Cortex of kidney (tissue), 1 donor: Measurements from ENCODE around the gene ATRN.
"Not testable (repeated sequence)": the region's sequence is repeated elsewhere in the genome, so short reads cannot be mapped to it uniquely, and the experiment has no call there.

ENCODE experiments used
- DNase-seq: peaks from one replicate; lab custom pipeline; 2025; lab: John Stamatoyannopoulos, UW

Gene ATRN

DNA sequence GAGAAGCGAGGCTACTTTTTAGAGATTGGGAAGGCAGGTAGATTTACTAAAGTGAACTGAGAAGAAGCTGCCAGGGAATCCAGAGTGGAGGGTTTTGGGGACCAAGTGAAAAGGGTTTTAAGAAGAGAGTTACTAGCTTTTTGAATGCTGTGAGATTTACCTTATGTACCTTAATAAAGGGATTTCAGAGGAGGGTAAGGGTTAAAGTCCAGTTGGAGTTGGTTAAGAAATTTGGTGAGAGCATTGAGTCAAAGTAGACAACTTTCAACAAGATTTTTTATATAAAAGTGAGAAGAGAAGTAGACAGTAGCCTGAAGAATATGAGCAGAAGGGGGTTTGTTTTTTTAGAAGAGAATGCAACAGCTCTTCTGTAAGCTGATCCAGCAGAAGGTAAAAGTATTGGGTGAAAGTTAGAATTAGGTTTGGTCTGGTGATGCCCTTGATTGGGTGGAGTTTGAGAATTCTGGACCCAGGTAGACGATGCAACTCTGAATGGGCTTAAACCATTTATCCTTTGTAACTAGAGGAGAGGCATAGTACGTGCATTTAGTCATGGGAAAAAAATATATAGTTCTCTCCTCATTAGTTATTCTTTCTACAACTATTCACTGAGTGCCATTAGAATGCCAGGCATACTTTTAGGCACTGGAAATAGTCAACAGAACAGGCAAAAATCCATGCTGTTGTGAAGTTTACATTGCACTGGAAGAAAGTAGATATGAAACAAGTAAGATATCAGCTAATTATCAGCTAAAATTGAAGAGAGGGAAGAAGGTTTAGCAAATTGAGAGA, 44.8 kb downstream of the ATRN start:
- DNase-seq: no peak

DNA sequence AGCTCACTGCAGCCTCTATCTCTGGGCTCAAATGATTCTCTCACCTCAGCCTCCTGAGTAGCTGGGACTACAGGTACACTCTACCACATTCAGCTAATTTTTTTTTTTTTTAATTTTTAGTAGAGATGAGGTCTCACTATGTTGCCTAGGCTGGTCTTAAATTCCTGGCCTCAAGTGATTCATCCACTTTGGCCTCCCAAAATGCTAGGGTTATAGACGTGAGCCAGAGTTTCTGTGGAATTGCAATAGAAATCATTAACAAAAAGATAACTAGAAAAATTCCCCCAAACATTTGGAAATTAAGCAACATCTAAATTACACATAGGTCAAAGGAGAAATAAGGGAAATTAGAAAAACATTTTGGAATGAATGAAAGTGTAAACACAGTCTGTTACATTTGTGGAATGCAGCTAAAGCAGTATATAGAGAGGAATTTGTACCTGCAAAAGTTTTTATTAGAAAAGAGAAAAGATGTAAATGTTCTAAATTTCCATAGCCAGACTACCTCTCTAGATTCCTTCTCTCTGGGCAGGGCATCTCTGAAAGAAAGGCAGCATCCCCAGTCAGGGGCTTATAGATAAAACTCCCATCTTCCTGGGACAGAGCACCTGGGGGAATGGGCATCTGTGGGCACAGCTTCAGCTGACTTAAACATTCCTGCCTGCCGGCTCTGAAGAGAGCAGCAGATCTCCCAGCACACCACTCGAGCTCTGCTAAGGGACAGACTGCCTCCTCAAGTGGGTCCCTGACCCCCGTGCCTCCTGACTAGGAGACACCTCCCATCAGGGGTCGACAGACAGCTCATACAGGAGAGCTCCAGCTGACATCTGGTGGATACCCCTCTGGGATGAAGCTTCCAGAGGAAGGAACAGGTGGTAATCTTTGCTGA, 51.3 kb downstream of the ATRN start:
- DNase-seq: no peak

DNA sequence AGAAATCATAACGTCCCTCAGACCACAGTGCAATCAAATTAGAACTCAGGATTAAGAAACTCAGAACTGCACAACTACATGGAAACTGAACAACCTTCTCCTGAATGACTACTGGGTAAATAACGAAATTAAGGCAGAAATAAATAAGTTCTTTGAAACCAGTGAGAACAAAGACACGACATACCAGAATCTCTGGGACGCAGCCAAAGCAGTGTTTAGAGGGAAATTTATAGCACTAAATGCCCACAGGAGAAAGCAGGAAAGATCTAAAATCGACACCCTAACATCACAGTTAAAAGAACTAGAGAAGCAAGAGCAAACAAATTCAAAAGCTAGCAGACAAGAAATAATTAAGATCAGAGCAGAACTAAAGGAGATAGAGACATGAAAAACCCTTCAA, 53.9 kb downstream of the ATRN start:
- not testable (repeated sequence) for DNase-seq

DNA sequence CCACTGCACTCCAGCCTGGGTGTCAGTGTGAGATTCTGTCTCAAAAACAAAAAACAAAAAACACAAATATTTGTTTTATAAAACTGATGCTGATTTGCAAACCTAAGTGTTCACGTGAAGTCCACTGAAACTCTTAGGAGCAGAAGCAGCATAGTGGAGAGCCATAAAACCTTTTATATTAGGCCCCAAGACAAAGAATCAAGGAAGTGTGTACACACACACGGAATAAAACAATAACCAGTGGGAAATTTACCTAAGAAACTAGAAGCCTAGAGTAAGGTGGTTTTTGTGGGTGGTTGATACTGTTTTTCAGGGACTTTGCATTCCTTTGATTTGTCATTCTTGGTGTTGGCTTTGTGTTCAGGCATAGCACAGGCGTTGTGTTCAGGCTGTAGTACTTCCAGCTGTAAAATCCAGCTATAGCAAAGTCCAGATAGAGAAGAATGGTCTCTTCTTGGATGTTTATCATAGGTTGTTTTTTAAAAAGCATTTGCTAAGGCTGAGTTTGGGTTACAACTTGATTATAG, 61.3 kb downstream of the ATRN start:
- DNase-seq: no peak

DNA sequence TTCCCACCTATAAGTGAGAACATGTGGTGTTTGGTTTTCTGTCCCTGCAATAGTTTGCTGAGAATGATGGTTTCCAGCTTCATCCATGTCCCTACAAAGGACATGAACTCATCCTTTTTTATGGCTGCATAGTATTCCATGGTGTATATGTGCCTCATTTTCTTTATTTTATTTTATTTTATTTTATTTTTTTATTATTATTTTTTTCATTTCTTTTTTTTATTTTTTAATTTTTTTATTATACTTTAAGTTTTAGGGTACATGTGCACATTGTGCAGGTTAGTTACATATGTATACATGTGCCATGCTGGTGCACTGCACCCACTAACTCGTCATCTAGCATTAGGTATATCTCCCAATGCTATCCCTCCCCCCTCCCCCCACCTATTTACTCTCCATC, 66.9 kb downstream of the ATRN start:
- not testable (repeated sequence) for DNase-seq

DNA sequence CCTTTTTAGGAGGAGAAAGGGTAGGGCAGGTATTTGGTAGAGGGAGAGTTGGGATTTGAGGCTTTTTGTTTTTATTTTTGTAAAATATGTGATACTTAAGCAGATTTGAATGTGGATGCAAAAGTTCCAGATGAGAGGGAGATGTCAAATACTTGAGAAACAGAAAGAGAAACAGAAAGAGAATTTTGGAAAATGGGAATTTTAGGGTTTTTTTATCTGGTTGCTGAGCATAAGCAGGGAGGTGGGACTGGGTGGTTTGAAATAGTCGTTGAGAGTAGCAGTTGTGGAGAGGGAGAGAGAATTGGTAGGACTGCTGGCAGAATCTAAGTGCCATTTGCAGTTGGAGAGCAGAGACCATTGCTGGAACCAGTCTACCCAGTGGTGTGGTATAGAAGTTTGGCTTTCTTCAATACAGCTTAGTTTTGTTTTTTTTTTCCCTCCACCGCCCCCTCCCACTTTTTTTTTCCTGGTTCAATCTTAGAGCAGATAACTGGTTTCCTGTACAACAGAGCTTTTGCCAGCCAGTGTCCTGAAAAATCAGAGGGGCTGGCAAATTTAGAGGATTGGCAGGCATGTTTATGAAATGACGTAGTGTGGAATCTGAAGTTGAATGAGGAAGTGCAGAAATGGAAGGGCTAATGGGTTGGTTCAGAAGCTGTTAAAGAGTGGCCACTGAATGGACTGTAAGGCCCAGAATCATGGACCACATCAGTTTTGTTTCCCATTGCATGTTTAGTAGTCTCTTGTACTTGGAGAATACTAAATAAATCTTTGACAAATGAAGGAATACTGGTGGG, 68.7 kb downstream of the ATRN start:
- DNase-seq: no peak

DNA sequence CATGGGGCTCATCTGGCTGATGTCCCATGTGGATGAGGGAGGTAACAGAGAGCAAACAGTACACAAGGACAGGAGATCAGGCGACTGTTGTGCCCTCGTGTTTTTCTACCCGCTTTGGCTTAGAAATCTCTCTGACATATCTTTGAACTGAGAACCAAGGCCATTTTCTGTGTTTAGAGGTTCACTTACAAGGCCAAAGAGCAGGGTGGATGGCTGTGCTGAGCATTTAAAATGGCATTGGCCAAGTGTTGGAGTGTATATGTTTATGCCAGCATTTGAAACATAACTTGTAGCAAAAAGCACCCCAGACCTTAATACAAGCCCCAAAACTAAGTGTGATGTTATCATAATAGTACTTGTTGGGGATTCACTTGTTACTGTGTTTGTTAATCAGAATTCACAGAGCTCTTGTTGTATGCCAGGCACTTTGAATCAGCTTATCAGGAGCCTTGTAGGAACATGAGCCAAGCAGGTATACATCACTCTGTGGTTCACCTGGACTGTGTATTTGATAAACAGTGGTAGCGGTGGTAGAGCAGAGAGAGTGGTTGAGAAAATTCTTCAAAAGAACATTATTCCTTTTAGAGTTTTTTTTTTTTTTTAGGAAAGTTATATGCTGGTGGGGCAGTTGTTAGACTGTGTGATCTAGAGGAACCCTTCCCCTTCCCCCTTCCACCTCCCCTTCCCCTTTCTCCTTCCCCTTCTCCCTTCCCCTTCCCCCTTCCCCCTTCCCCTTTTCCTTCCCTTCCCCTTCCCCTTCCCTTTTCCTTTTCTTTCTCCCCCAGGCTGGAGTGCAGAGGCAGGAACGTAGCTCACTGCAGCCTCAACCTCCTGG, 71.3 kb downstream of the ATRN start:
- DNase-seq: no peak

DNA sequence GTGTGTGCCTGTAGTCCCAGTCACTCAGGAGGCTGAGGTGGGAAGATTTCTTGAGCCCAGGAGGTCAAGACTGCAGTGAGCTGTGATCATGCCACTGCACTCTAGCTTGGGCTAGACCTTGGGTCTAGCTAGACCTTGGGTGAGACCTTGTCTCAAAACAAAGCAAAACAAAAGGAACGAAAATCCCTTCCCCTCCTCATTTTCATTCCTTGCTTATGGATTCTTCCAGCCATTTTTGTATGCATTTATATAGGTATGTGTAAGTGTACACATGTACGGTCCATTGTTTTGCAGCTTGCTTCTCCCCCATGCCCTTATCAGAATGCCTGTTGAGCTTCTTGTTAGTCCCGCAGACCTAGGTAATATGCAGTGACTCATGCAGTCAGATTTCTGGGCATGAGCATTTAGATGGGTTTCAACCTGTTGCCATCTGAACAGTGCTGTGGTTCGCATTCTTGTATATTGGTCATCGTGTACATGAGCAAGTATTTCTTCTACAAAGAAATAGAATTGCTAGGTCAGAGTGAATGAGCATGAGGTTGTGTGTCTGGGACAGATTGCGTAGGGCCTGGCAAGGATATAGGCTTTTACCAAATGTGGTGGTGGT, 73.2 kb downstream of the ATRN start:
- no peak for DNase-seq

DNA sequence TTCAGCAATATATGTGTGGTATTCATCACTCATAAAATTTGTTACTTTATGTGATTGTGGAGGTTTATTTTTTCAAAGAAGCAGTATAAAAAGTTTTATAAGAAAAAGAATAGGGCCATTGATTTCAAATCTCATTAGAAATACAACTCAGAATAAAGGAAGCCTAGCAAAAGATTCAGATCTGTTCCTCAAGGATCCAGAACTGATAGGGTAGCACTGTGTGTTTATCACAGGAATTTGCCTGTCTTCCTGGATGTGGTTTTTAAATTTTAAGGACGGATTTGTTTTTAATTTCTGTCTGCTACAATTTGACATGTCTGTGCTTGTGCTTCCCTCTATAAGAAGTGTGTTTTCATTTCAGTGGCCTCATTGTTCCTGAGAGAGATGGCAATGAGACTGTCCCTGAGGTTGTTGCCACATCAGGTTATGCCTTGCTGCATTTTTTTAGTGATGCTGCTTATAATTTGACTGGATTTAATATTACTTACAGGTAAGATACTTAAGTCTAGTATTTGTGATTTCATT, 74.6 kb downstream of the ATRN start:
- no peak for DNase-seq

DNA sequence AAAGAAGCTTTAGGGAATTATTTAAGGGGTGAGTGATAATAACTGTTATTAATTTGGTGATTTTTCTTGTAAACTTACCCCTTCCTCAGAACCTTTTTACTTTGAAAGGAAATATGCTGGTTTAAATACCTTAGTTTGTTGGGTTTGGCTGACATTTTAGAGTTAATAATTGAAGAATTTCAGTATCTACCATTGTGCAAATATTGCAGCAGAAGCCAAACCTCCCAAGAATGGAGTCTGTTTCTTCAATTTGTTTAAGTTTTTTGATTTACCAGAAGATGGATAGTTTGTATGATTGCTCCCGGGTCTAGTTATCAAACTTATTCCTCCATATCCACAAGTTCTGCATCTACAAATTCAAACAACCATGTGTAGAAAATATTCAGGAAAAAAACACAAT, 77.1 kb downstream of the ATRN start:
- no peak for DNase-seq

DNA sequence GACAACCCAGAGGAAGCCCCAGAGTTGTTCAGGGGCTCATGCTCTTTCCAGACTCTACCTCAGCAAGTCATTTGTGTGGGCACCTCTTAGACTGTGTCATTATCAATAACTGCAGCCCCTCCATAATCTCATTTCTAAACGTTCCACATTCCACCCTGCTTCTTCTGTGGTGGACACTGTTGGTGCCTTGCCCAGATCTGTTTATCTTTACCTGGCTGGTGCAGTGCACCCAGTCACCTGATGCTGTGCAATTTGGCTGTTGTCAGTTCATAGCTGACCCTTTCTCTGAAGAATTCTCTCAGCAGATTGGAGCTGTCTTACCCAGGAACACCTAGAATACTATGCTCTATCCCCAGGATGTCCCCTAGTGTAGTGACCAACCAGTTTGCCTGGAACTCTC, 80.0 kb downstream of the ATRN start:
- no peak for DNase-seq

DNA sequence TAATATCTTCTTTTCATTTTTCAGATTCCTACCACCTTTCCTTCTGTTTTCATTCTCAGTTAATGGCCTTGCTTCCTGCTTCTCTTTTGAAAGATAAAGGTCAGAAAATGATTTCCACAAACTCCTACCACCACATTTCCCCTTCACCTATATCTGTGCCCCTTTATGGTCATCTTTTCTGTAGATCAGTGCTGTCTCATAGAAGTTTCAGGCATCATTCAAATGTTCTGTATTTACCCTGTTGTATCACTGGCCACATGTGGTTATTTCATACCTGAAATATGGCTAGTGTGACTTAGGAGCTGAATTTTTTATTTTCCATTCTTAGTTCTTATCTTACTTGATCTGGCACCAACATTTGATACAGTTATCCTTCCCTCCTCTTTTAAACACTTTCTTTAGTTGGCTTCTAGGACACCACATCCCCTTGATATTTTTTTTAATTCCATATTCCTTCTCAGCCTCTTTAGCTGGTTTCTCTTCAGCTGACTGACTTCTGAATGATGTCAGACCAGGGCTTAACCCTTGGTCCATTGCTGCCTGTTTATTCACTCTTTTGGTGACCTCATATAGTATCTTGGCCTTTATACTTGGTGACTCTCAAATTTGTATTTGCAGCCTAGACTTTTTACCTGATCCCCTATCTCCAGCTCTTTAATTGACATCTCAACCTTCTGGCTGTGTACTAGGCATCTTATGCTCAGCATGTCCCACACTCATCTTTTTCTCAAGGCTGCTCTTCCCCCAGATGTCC, 81.0 kb downstream of the ATRN start:
- no peak for DNase-seq

DNA sequence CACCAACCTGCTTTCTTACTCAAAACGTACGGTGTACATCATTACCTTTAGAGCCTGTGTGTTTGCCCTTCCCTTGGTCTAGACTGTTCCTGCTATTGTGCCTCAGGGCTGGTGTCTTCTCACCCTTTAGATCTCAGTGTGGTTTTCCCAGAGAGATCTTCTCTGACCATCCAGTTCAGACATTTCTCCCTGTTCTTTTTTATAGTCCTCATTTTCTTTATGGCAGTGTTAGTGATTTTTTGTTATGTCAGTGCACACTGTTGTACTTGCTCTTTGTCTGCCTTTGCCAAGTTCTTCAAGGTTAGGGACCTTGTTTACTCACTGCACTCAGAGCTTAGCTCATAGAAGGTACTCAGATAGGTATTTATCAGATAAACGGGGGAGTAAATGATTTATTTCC, 82.8 kb downstream of the ATRN start:
- DNase-seq: no peak

DNA sequence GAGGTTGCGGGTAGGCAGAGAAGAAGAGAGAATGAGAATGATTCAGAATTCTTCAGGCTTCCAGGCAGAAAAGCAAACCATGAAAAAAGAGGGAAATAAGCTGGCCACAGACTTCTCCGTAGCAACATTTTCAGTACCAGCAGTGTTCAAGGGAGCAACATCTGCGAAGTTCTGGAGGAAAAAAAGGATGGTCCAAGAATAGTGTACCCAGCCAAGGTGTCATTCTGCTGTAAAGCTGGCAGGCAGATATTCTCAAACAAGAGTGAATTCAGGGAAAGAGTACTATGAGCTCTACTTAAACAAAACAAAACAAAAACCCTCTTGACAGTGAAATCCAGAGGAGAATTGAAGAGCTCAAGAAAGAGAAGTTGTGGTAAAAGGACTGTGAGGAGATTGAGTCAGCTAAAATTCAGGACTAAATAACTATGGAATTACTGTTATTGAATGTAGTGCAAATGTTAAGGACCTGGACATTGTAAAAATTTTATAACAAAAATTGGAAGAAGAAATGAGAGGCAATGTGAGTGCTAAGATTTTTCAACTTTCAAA, 86.5 kb downstream of the ATRN start:
- no peak for DNase-seq

DNA sequence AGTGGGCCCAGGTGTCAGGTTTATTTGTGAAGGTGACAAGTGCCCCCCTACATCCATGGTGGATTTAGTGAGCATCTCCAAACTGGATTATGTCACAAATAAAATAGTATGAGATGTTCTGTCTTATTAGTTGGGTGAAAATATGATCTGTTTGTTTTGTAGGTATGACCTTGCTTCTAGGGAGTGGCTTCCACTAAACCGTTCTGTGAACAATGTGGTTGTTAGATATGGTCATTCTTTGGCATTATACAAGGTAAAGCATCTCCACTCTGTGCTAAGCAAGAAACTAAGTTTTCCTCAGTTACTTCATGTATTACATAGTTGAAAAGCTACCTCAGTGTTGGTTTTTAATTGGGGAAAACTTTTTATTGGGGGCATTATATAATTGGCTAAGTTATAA, 88.4 kb downstream of the ATRN start:
- no peak for DNase-seq

DNA sequence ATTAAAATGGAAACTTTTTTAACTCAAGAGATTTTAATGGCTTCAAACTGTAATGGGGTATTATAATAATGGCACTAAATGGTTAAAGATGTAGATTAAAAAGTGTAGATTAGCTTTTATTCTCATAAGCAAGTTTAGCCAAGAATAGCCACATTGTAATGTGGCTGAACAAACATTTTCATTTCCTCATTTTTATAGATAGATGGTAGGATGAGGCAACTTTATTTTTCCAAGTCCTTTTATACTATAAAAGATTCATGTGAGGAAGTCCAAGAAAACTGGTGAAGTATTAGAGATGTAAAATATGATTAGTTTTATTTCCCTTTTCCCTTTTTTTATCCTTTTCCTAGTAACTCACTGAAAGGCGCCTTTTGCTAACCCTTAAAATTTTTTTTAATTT, 88.8 kb downstream of the ATRN start:
- DNase-seq: no peak

DNA sequence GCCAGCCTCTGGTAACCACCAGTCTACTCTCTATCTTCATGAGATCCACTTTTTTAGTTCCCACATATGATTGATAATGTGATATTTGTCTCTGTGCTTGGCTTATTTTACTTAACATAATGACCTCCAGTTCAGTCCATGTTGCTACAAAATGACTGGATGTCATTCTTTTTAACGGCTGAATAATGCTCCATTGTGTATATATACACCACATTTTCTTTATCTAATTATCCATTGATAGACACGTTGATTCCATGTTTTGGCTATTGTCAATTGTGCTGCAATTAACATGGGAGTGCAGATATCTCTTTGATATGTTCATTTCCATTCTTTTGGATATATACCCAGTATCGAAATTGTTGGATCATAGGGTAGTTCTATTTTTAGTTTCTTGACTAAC, 89.3 kb downstream of the ATRN start:
- DNase-seq: no peak

DNA sequence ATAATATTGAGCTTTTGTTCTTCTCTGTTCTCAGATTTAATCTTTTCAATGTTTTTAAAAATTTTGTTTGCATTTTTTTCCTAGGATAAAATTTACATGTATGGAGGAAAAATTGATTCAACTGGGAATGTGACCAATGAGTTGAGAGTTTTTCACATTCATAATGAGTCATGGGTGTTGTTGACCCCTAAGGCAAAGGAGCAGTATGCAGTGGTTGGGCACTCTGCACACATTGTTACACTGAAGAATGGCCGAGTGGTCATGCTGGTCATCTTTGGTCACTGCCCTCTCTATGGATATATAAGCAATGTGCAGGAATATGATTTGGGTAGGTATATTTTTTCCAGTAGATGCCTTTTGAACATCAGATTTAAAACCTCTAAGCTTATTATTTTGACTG, 89.8 kb downstream of the ATRN start:
- DNase-seq: no peak

DNA sequence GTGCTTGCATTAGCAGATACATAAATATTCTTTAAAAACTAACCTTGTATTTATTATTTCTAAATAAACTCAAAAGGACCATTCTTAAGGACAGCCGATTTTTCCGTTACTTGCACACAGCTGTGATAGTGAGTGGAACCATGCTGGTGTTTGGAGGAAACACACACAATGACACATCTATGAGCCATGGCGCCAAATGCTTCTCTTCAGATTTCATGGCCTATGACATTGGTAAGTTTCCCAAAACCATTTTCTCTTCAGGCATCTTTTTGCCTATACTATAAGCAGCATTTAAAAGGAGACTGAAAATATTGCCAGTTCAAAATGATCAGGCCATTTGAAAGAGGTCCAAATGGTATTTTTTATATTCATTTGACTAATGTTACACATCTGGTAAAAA, 92.3 kb downstream of the ATRN start:
- DNase-seq: no peak
